Astrocyte (in vitro differentiated cells and primary cell): ENCODE measurements around the gene PRKG1.

Experiments
- CTCF ChIP-seq: IDR thresholded peaks from 2 replicates; pipeline ENCODE4 v1.5.1; 2011; ENCODE audit warnings: low read depth, mild to moderate bottlenecking, inconsistent platforms, low read length, moderate library complexity; ENCODE audit not compliant: insufficient read depth
- EZH2 ChIP-seq: IDR thresholded peaks from 2 replicates; pipeline ENCODE4 v1.6.1; 2012; ENCODE audit warnings: mild to moderate bottlenecking, low read length, inconsistent platforms; ENCODE audit not compliant: insufficient read depth

- no peak for TF ChIP-seq CTCF
- TF ChIP-seq EZH2: no peak
Measured at GRCh38 chr10:52313256-52313932, 1239.1 kb downstream of the PRKG1 start.
